Neural progenitor cell (in vitro differentiated cells): ENCODE measurements around the gene NDST1.

Experiments
- EZH2 ChIP-seq: fragments of 200-600 bp; sonication (generic); IDR thresholded peaks from 2 replicates; pipeline ENCODE4 v1.6.1; 2017; ENCODE audit warnings: antibody characterized with exemption, mild to moderate bottlenecking, moderate library complexity
- TF ChIP-seq, protein P1 (sequence below): fragments of 200-600 bp; sonication (generic); IDR thresholded peaks from 2 replicates; pipeline ENCODE4 v1.5.1; 2017; ENCODE audit warnings: antibody characterized with exemption, mild to moderate bottlenecking

DNA sequence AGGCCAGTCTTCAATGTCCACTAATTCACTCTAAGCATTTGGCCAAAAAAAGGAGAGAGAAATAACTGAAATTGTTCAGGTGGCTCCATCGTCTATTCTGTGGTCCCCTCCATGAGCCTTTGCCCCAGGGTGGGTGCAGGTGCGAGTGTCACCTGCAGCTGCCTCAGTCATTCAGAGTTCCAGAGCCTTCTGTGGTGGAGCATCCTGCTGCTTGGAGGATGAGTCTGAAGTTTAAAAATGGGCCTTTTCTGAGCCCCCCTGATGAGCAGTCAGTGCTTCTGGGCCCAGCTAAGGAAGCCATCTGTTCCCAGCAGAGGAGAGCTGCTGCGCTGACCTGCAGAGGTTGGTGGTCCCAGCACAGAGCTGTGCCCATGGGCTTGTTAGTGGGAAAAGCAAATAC lies 48.2 kb downstream of the NDST1 start:
- TF ChIP-seq, protein P1, sequence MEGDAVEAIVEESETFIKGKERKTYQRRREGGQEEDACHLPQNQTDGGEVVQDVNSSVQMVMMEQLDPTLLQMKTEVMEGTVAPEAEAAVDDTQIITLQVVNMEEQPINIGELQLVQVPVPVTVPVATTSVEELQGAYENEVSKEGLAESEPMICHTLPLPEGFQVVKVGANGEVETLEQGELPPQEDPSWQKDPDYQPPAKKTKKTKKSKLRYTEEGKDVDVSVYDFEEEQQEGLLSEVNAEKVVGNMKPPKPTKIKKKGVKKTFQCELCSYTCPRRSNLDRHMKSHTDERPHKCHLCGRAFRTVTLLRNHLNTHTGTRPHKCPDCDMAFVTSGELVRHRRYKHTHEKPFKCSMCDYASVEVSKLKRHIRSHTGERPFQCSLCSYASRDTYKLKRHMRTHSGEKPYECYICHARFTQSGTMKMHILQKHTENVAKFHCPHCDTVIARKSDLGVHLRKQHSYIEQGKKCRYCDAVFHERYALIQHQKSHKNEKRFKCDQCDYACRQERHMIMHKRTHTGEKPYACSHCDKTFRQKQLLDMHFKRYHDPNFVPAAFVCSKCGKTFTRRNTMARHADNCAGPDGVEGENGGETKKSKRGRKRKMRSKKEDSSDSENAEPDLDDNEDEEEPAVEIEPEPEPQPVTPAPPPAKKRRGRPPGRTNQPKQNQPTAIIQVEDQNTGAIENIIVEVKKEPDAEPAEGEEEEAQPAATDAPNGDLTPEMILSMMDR = no peak
- TF ChIP-seq EZH2 = no peak
